HepG2 (cell line): ENCODE data around the gene NCAPG. TPM values are rescaled to one million over a fixed set of nuclear protein-coding genes. Genes with fewer than 3 reads are reported as not detected.

Experiments used
- ATAC-seq: fragments of 200-7000 bp; cut with Tn5 transposase; 3 replicates; pipeline ENCODE4 v1.9.1; 2020; ENCODE audit warnings: mild to moderate bottlenecking, moderate library complexity
- BruUV-seq: library from RNA; stranded (reverse); fragments of 400-500 nt; replicated peaks from 2 replicates; lab custom pipeline; 2021; lab: Mats Ljungman, UMichigan
- CTCF ChIA-PET: fragments of 300-600 bp; formaldehyde crosslinking; extraction: SDS; loops from one replicate; lab custom pipeline; 2021; ENCODE audit warnings: low total read pairs, inconsistent platforms, low intra/inter-chr PET ratio; lab: Yijun Ruan, JAX
- POLR2A ChIA-PET: fragments of 350-600 bp; sonication (Branson Sonifier 250); formaldehyde crosslinking; loops from one replicate; lab custom pipeline; 2020; ENCODE audit warnings: antibody characterized with exemption, inconsistent platforms; lab: Yijun Ruan, JAX
- DNase-seq: peaks from one replicate; pipeline ENCODE4 v3.0.0-alpha.2; 2015; ENCODE audit warnings: low spot score
- FAIRE-seq: peaks from 3 replicates; lab custom pipeline; 2011; peaks lifted over from hg19 to GRCh38; lab: Jason Lieb, UNC
- H2AFZ ChIP-seq: one replicate; pipeline ENCODE4 v1.6.1; 2011; ENCODE audit warnings: low read length, inconsistent platforms
- H3K27ac ChIP-seq: fragments of 300-600 bp; 3 replicates; pipeline ENCODE4 v1.8.0; 2011; ENCODE audit warnings: mixed run types, mild to moderate bottlenecking, mixed read lengths, low read length, inconsistent platforms; ENCODE audit not compliant: insufficient read depth; ENCODE audit errors: extremely low read length
- H3K27me3 ChIP-seq, 2 experiments: fragments of 200-600 bp in 1 of 2; 2 replicates in 1 of 2; 3 replicates in 1 of 2; pipeline versions ENCODE4 v1.6.0 to v1.8.0; 2011; ENCODE audit warnings: low read length in 2 of 2, mild to moderate bottlenecking in 2 of 2, moderate library complexity in 2 of 2, inconsistent platforms in 1 of 2; ENCODE audit not compliant: insufficient read depth in 2 of 2, control insufficient read depth in 1 of 2
- H3K36me3 ChIP-seq, 2 experiments: fragments of 200-600 bp in 1 of 2; replicated peaks in 1 of 2; 2 replicates in 1 of 2; 3 replicates in 1 of 2; pipeline versions ENCODE4 v1.5.1 to v1.8.0; 2011; ENCODE audit warnings: low read length in 2 of 2, inconsistent platforms in 1 of 2; ENCODE audit not compliant: insufficient read depth in 2 of 2, control insufficient read depth in 1 of 2
- H3K4me1 ChIP-seq: 2 replicates; pipeline ENCODE4 v1.5.1; 2012; ENCODE audit warnings: low read length, inconsistent platforms; ENCODE audit not compliant: insufficient read depth
- H3K4me2 ChIP-seq: 2 replicates; pipeline ENCODE4 v1.6.0; 2011; ENCODE audit warnings: low read depth, low read length, inconsistent platforms
- H3K4me3 ChIP-seq, 3 experiments: fragments of 200-600 bp in 1 of 3; sonication (generic), shearing (Covaris generic) in 1 of 3; replicated peaks in 1 of 3; 2 replicates each; pipeline ENCODE4 v1.5.1; 2011 to 2016; ENCODE audit warnings: low read length in 3 of 3, inconsistent platforms in 2 of 3, low read depth in 2 of 3, mild to moderate bottlenecking in 2 of 3, control low read depth in 1 of 3, mixed read lengths in 1 of 3; ENCODE audit not compliant: insufficient read depth in 1 of 3
- H3K79me2 ChIP-seq: one replicate; pipeline ENCODE4 v1.6.1; 2011; ENCODE audit warnings: low read length, inconsistent platforms; ENCODE audit not compliant: insufficient read depth
- H3K9ac ChIP-seq: 2 replicates; pipeline ENCODE4 v1.6.0; 2011; ENCODE audit warnings: mild to moderate bottlenecking, low read depth, low read length, inconsistent platforms; ENCODE audit not compliant: insufficient read depth
- H3K9me3 ChIP-seq: 2 replicates; pipeline ENCODE4 v1.5.1; 2012; ENCODE audit warnings: mild to moderate bottlenecking, low read length
- H4K20me1 ChIP-seq: 2 replicates; pipeline ENCODE4 v1.6.0; 2011; ENCODE audit warnings: inconsistent platforms, mild to moderate bottlenecking, low read length, moderate library complexity; ENCODE audit not compliant: insufficient read depth
- CREB1 ChIP-seq, 2 experiments: fragments of 450-650 bp in 1 of 2; IDR thresholded peaks; 2 replicates each; pipeline ENCODE4 v1.6.1; 2016 to 2017; ENCODE audit warnings: control low read depth in 1 of 2, mild to moderate bottlenecking in 1 of 2, missing compliant biosample characterization in 1 of 2, missing genetic modification characterization in 1 of 2
- FOSL1 ChIP-seq: sonication (generic); formaldehyde crosslinking; IDR thresholded peaks from 2 replicates; pipeline ENCODE4 v1.9.0; 2021; ENCODE audit warnings: missing genetic modification reagents, borderline replicate concordance
- GZF1 ChIP-seq: sonication (generic); formaldehyde crosslinking; IDR thresholded peaks from 2 replicates; pipeline ENCODE4 v1.5.1; 2020; ENCODE audit warnings: mild to moderate bottlenecking, missing genetic modification reagents
- RAD51 ChIP-seq: fragments of 450-650 bp; IDR thresholded peaks from 2 replicates; pipeline ENCODE4 v1.6.1; 2016; ENCODE audit warnings: borderline replicate concordance
- SIN3B ChIP-seq: fragments of 150-350 bp; IDR thresholded peaks from 2 replicates; pipeline ENCODE4 v1.6.1; 2014; ENCODE audit warnings: low read length
- ZNF160 ChIP-seq: sonication (generic); formaldehyde crosslinking; IDR thresholded peaks from 2 replicates; pipeline ENCODE4 v1.8.0; 2022; ENCODE audit warnings: mild to moderate bottlenecking, inconsistent platforms, missing genetic modification reagents
- ZNF567 ChIP-seq: sonication (generic); formaldehyde crosslinking; IDR thresholded peaks from 2 replicates; pipeline ENCODE4 v1.8.1; 2023; ENCODE audit warnings: mild to moderate bottlenecking, missing genetic modification reagents, borderline replicate concordance
- ZNF607 ChIP-seq: sonication (generic); formaldehyde crosslinking; IDR thresholded peaks from 2 replicates; pipeline ENCODE4 v1.5.1; 2020; ENCODE audit warnings: missing genetic modification reagents, mild to moderate bottlenecking, borderline replicate concordance
- WGBS: methylation state at CpG from one replicate; pipeline ENCODE4 v1.1.6; 2017; ENCODE audit warnings: low lambda C conversion rate; 5-methylcytosine and 5-hydroxymethylcytosine counted together
- in situ Hi-C: cut with HindIII; loops from 2 replicates; pipeline ENCODE4 v1.10.0; 2017; ENCODE audit warnings: low pct_unique_long_range_greater_than_20kb; ENCODE audit not compliant: extremely low pct_ligation_motif_present
- intact Hi-C: fragments of 100-400 bp; cut with micrococcal nuclease; formaldehyde crosslinking; loops from one replicate; pipeline ENCODE4 v1.10.0; 2022; ENCODE audit not compliant: unreplicated experiment
- polyA plus RNA-seq, 8 experiments: library from polyadenylated mRNA; depleted of rRNA in 3 of 8; stranded (reverse) in 7 of 8; unstranded in 1 of 8; fragments of >200 nt; fragmentation: Illumina TruSeq in 4 of 8; extraction: Trizol in 4 of 8; gene quantifications; 2 replicates each; pipeline versions ENCODE4 v1.2.1 to v1.2.3, GENCODE V29; 2011 to 2016; ENCODE audit warnings: low read depth in 4 of 8, missing spikeins in 1 of 8, mixed read lengths in 1 of 8; ENCODE audit not compliant: insufficient read depth in 1 of 8
- total RNA-seq, 5 experiments: library from RNA; depleted of rRNA; stranded (reverse); fragments of >200 nt; fragmentation: Illumina TruSeq; extraction: Trizol; gene quantifications; 2 replicates each; pipeline ENCODE4 v1.2.3, GENCODE V29; 2016; ENCODE audit warnings: low read depth in 1 of 5

Gene NCAPG
- total and polyA plus RNA-seq, 2 of the 13 experiments (the other 11 are each of a cell fraction or from before 2014, with no cell fraction given) = 14.8 to 61.9 TPM

DNA sequence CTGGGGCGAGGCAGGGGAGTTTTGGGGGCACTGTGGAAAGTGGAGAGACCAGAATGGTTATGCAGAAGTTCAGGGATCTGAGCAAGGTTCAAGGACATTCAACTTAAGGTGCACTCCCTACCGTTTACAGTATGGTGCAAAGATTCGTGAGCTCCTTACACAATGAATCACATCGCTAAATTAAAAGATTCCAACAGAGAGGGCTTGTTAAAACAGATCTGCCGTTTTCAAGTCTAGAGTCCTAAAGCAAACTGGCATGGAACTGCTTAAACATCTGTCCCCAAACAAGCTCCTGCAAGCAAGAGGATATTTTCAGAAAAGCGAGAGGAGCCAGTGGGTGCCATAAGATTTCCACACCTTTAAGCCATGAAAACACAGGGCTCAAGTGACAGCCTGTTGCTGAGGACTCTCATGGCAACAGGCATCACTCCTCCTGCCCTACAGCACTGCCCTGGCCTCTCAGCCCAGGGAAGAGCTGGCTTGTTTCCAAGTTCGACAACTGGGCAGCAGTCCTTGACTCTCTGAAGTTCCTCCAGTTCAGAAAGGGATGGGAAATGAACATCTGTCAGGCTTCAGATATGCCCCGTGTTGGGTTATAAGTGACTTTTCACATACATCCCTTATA, 39.4 kb upstream of the NCAPG start:
- FAIRE-seq = no peak
- Histone ChIP-seq H3K27ac (no peak overlapping the region), H3K36me3 (no peaks in the 10 kb centered on the region), H3K4me1 (peaks cover 12% of the 10 kb centered on the region; the same call in 1 of the 2 replicates), H3K79me2 (no peaks in the 10 kb centered on the region)
- WGBS = 13% methylated on average over 7 of the region's 8 CpGs
- in situ Hi-C loops (no loop called here), intact Hi-C loops (no loop called here)
- BruUV-seq = no TSS peak
- TF ChIP-seq ZNF607 = no peak
- TF ChIP-seq SIN3B = no peak
- no peak for TF ChIP-seq ZNF567 (CRISPR knock-in tag)
- TF ChIP-seq ZNF160 (CRISPR knock-in tag) = no peak
- TF ChIP-seq GZF1 (CRISPR knock-in tag) = no peak
- TF ChIP-seq, all 625 proteins: peak for 0
- peak; percentile 43; the same call in 1 of the 3 replicates for ATAC-seq
- no peak for DNase-seq
- no peak overlapping the region for H3K4me3 ChIP-seq
- H3K4me2 ChIP-seq = no peak overlapping the region
- H3K27me3 ChIP-seq = no peaks in the 10 kb centered on the region; a peak in 1 of 5 replicates
- no peak overlapping the region for H2AFZ ChIP-seq
- H4K20me1 ChIP-seq = no peaks in the 10 kb centered on the region
- ChIA-PET POLR2A (no interaction called here), CTCF (no interaction called here)
- no peak overlapping the region for H3K9ac ChIP-seq
- no peaks in the 10 kb centered on the region for H3K9me3 ChIP-seq

- H3K27ac ChIP-seq = no peak overlapping the region
- H4K20me1 ChIP-seq = no peaks in the 10 kb centered on the region
- DNase-seq (no peak), ATAC-seq (no peak), FAIRE-seq (no peak)
- H3K4me3 ChIP-seq = no peak overlapping the region
- no peaks in the 10 kb centered on the region for H3K9me3 ChIP-seq
- 55% methylated on average over 10 of the region's 10 CpGs for WGBS
- no peaks in the 10 kb centered on the region for H3K36me3 ChIP-seq
- H3K4me1 ChIP-seq = peaks cover 12% of the 10 kb centered on the region; the same call in 1 of the 2 replicates
- H2AFZ ChIP-seq = no peak overlapping the region
- ChIA-PET CTCF (no interaction called here), POLR2A (no interaction called here)
- no peak overlapping the region for H3K9ac ChIP-seq
- no peaks in the 10 kb centered on the region for H3K79me2 ChIP-seq
- in situ Hi-C loops (no loop called here), intact Hi-C loops (no loop called here)
- no peak overlapping the region for H3K4me2 ChIP-seq
- no TSS peak for BruUV-seq
- no peak for TF ChIP-seq CREB1 (IDR thresholded peaks at IDR 0.05)
- TF ChIP-seq CREB1 (CRISPR knock-in tag; IDR thresholded peaks at IDR 0.05) = no peak
- TF ChIP-seq FOSL1 (CRISPR knock-in tag) = no peak
- no peak for TF ChIP-seq RAD51
- H3K27me3 ChIP-seq = no peaks in the 10 kb centered on the region; a peak in 1 of 5 replicates
These were observed 37.6 kb upstream of the NCAPG start for GRCh38 chr4:17773135-17773698.
